NAMALWA (cell line): ENCODE measurements around the gene CLEC16A.

Experiments
- DNase-seq: peaks from one replicate; pipeline ENCODE4 v3.0.0-alpha.2; 2015; ENCODE audit warnings: low spot score

CLEC16A gene

DNA sequence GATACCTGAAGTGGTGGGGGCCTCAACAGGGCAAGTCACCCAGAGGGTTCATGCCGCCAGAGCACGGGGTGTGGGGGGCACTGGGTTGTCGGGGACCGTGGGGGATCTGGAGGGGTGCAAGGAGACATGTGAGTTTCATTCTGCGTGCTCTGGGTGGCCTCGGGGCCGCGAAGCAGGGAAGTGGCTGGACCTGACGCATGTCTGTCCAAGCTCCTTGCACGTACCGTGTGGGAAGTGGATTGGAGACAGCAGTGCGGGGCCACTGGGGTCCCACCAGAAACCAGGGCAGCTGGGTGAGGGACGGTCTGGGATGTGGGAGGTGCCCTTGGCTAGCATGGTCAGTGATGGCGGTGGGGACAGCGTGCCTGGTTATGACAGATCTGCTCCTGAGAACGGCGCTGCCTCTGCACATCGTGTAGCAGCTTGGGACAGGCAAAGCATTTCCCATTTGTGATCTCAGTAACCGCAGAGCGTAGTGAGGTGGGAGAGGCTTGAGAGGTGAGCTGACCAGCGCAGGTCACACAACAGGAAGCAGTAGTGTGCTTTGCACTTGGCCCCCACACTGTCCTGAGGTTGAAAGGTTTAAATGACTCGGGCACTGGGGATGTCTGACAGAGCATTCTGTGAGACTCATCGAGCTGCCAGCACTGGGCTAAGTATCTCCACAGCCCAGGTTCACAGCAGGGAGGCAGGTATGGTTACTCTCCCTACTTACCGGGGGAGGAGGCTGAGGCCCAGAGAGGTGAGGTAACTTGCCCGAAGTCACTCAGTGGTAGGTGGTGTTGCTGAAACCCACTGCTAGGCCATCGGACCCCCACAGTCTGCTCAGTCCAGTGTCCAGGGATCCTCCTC is 197.3 kb downstream of the CLEC16A start:
- no peak for DNase-seq

DNA sequence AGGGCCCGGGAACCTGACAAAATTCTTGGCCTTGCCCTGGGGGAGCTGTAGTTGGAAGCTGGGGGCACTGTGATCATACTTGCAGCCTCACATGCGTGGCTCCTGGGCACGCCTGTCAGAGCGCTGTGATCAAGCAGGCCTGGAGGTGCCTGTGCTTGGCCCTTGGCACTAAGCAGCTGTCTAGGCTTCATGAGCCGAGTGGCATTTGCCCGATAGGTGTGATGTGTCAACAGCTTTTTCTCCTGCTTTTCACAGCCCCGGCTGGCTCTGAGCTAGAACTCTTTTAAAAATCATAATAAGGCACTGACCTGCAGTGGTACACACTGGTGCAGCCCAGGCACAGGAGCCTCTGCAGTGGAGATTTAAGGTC is 197.9 kb downstream of the CLEC16A start:
- no peak for DNase-seq

DNA sequence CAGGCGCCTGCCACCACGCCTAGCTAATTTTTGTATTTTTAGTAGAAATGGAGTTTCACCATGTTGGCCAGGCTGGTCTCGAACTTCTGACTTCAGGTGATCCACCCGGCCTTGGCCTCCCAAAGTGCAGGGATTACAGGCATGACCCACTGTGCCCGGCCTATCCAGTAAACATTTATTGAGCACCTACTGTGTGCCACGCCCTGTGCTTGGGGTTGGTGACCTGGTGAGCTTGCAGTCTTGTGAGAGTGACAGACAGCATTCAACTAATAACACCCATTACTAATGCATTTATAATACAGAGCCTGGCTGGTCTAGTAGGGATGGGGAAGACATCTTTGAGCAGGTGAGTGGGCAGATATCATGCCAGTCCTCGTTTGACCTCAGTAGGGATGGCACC is 198.6 kb downstream of the CLEC16A start:
- DNase-seq = no peak

DNA sequence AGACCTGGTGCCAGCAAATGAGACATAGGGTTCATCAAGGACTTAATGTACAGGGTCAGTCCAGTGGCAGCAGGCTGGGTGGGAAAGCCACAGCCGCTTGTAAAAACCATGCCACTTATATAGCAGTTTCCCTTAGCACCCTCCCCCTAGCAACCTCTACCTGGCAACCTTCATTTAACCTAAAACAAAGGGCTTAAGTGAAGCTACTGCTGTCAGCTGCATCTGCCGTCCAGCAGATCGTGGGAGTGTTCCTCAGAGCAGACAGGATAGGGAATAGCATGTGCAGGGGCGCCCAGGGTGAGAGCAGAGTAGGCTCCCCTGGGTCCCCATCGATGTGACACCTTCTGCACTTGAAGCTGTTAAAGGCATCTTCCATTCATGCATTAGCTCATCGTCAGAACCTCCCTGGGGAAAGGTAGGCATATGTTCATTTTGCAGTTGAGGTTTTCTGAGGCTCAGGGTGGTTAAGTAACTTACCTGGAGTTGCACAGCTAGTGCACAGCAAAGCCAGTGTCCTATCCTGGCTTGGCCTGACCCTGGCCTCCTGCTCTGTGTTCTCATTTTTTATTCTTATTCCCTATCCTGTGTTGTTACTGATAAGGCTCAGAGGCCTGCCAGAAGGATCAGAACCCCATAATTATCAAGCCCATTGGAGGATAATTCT is 199.1 kb downstream of the CLEC16A start:
- DNase-seq = no peak

DNA sequence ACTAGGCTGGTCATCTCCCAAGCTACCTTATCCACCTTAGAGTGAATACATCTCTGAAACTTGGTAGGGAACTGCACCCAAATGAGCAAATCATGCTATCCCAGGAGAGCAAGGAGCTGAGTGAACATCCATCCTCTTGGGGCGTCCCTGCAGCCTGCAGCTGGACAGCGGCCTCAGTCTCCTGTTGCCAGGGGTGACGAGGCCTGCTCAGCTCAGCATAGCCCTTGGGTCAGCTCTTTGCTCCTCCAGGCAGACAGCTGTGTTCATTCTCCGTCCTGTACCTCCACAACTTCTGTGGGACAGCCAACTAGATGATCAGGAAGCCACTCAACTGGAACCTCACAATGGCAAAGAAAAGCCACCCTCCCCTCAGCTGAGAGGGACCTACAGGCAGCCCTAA is 199.8 kb downstream of the CLEC16A start:
- DNase-seq = no peak

DNA sequence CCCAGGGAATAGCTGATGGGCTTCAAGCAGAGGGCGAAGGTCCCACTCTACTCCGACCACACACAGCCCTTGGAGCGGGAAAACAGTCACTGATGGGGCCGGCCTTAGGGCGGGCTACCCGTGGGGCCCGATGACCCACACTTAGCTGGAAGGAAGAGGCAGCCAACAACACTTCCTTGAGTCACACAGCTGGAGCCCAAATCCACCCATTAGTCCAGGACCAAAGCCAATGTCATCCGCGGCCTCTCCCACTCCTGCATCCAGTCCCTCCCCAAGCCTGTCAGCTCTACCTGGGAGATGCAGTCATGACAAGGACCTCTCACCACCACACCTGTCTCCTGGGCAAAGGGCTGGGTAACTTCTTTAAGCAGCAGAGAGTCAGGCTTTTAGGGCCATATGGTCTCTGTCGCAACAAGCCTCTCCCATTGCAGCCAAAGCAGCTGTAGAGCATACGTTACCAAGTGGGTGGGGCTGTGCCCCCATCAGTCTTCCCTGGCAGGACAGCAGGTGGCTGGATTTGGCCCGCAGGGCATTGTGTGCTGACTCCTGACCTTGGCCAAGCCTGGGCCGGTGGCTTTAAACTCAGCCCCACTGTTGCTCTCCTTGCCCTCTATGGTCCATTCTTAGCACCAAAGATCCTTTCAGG is 200.9 kb downstream of the CLEC16A start:
- DNase-seq = no peak

DNA sequence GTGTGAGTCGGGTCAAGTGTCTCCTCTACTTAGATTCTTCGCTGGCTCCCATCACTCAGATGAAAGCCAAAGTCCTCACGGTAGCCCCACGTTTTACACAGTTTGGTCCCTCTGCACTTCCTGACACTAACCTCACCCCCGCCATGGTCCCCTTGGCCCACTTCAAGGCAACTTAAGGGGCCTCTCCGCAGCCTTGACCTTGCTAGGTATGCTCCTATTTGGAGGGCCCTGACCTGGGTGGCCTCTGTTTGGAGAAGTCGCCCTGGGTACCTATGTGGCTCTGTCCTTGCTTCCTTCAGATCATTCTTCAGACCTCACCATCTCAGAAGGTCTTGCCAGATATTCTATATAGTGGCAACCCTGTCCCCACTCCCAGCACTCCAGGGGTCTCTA is 201.5 kb downstream of the CLEC16A start:
- no peak for DNase-seq

DNA sequence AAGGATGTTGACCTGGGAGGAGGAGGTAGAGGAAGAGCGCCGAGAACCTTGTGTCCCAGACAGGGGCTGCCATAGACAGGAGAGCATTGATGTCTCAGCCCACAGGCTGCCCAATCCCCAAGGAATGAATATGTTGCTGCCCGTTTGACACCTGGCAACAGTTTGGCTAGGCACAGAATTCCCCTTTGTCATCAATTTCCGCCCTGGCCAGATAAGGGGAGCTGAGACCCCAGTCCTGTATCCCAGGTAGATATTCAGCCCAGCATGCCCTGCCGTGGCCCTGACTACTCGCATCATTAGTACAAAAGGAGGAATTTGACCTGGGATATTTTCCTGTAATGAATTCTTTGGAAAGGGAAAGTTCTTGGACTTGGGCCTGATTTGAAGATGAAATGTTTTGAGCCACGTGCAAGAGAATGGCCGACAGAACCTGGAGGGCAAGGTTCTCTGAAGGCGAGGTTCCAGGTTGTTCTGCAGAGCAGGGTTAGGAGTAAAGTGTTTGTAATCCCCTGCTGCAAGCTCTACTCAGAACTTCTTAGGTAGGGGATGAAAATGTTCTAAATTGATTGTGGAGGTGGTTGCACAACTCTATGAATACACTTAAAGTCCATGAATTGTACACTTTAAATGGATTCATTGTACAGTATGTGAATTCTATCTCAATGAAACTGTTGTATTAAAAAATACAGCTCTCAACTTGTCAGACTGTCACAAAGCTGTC is 202.8 kb downstream of the CLEC16A start:
- DNase-seq = no peak

DNA sequence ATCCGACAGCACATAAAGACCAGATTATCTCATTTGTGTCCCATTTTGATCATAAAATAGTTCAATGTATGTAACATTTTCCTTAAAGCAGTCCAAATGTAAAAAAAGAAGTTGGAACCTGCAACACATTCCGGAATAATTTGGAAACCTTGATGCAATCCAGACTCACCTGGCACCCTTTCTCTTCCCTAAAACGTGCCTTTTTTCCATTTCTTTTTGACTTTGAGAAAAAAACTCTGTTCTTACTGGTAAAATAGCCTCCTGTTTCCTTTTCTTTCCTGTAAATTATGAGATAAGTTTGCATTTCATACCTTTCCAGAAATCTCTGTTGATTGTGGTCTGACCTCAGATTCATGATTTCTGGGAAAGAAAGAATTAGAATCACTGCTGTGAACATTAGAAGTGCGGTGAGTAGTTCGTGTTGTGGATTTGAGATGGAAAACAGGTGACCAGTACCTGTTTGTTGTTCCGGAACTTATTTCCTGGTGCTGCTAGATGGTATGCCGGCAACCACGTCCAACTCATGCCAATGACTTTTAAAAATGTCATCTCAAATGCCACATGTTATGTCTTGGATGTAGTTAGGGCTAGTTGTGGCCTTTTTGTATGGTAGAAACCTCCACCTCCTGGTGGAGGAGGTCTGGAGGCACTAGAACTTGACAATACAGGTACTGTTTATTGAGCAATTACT is 203.5 kb downstream of the CLEC16A start:
- no peak for DNase-seq

DNA sequence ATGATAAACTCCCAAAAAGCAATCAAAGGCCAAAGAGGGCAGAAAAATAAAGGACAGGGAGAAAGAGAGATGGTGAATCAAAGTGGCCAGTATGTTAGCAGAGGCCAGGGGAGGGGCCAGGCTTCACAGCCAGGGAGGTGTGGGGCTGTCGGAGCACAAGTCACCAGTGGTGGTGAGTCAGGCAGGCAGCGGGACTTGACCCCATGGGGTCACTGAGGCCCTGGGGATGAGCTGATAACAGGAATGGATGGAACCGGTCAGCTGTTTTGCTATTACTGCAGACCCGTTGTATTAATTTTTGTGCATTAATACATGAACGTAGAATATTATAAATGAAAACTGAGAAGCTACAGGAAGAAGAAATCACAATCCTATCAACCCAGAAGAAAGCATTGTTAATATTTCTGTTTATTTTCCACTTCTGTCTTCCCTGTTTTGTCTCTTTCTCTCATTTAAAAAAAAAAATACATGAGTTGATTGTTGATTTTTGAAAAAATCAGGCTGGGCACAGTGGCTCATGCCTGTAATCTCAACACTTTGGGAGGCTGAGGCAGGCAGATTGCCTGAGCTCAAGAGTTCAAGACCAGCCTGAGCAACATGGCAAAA is 204.8 kb downstream of the CLEC16A start:
- no peak for DNase-seq

DNA sequence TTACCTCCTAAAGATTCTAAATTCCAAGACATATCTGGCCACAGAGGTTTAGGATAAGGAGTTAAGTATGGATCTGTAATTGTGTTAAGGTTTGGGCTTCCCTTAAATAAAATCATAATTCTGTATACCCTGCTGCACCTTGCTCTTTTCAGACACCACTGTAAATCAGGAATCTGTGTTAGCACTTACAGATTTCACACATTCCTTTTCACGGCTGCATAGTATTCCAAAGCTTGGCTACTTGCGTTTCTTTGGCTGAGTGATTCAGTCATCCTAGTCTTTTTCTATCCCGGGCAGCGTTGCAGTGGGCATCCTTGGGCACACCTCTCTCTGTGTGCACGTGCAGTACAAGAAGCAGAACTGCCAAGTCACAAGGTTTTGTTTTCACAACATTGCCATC is 205.8 kb downstream of the CLEC16A start:
- DNase-seq = no peak

DNA sequence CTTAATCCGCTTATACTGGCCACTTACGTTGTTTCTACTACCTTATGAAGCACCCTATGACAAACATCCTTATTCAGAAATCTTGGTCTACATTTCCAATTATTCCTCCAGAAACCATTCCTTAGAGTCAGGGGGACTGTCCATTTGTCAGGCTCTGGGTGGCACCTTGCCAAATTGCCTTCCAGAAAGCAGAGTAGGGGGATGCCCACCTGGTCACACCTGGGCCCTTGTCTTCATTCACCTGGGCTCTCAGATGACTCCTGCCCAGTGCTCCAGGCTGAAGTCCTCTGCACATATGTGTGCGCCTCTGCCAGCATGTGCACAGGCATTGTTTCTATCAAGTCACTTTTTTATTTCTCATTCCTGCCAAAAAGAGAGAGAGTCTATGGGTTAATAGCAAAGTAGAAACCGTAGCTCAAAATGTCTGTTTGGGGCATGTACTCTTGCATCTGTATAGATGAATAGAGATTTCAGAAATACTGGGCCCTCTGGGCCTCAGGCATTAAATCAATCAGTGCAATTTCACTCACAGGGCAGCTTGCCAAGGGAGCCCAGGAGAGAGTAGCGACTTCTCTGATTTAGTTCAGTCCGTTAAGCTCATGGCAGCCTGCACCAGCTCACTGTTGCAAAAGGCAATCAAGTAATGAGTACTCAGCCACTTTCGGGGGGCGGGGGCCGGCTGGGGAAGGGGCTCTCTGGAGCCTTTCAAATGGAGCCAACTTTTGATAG is 207.0 kb downstream of the CLEC16A start:
- DNase-seq = no peak

DNA sequence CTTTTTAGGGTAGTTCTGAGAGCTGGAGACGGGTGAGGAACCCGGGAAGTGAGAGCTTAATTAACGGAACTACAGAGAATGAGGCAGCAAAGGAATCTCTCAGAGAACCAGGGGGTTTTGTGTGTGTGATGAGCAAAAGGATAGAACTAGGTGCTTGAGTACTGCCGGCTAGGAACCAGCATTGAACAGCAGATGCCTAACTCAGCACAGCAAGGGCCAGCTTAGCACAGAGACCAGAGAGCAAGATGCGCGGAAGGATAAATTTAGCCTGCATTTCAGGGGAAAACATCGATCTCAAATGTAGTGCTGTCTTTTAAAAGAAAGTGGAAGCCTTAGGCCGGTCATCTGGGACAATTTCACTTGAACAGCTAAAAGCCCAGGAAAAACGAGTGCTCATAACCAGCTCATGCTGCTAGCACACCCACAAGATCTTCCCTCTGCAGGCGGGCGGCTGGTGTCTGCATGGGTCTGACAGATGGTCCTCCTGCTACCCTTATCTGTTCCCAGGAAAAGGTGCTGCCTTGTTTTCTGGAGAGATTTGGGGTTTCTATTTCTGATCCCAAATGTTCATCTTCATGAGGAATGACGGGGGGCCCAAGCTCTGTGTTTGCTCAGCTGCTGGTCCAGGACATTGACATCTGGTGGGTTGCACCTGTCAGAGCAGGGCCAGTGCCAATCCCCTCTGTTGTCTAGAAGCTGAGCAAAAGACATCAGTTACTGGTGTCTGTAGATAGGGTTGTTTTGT is 207.7 kb downstream of the CLEC16A start:
- no peak for DNase-seq

DNA sequence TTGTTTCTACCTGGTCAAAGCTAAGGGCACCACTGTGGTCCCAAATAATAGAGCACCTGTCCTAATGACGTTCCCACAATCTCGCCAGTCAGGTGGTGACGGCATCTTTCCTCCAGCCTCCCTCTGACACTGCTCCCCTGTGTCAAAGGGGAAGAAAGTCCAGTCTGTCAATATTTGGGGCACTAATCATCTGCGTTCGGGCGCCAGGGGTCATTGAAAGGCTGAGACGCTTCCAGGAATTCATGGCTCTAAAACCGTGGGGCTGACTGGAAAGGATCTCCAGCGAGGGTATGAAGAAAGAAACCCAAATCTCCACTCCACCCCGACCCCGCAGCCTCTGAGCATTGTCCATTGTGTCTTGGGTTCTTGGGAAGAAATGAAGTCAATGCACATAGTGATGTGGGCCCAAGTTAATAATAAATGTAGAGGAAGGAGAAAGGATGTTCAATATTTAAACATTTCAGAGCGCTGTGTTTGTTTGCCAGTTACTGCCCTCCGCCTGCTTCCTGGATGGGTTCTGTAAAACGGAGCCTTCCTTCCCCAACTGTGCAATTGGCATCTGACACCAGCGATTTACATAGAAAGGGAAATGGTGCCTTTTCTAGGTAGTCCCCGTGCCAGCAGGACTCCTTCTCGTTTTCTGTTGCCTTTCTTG is 208.4 kb downstream of the CLEC16A start:
- DNase-seq = no peak

DNA sequence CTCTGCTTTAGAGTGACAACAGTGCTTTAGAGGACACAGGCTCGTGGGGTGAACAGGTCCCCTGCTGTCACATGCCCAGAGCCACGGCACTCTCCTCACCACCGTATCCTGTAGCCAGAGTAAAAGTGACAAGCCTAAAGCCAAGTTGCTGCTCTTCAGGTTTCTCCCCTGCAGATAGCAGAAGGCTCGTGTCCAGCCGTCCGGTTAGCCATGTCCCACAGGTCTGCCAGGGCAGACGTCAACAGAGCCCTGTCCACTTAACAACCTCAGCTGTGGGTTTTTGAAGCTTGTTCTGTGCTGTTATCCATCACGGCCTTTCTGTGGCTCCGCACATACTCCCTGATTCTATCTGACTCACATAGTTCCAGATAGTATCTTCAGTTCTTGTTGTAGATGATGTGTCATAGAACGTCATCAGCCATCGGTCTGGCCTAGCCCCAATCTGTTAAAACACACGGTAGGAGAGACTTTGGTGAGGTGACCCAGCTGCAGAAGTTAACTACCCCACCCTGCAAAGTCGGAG is 211.0 kb downstream of the CLEC16A start:
- no peak for DNase-seq

DNA sequence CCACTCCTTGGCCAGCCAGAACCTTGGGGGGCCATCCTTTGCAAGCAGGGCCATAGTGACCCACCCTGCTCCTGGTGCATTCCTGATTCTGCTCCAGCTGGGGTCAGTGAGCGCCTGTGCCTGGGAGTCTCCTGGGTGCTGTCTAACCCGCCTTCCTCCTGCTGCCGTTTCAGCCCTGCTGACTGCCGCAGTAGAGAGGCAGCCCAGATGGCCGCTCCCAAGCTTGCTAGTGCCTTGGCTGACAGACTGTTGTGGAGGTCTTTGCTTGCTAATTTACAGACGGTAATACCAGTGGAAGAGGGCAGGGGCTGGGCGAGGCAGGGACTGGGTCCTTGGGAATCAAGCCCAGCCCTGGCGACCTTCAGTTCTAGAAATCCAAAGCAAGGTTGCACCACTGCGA is 212.0 kb downstream of the CLEC16A start:
- DNase-seq = no peak

DNA sequence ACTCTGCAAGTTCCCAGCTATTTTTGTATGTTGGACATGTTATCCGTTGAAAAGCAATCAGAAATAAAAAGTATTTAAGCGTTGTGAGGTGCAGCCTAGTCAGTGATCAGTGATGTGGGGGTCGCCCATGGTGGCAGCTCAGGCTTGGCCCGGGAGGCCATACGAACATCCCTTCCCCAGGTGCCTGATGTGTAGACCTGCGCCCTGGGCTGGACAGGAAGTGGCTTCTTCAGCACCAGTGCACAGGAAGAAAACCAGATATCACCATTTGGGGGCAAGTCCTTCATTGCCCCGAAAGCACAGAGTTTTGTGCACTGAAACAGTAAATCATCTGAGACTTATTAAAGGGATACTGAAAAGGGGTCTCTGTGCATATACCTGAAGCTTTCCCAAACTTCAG is 212.8 kb downstream of the CLEC16A start:
- DNase-seq = no peak

DNA sequence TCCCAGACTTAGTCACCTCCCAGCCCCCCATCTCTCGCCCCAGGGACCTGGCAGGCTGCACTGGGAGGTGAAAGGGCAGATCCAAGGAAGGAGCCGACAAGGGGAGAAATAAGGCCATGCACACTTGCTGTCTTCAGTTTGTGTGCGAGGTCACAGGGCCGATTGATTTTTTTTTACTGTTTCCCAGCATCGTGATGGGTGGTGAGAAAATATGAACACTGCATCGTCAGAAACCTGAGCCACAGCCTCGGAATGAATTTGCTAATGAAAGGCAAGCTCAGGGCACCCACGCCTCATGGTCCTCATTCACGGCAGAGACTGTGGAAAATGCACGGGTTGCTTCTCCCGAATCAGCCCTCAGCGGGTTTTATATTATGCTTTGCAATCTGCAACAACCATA is 213.7 kb downstream of the CLEC16A start:
- no peak for DNase-seq

DNA sequence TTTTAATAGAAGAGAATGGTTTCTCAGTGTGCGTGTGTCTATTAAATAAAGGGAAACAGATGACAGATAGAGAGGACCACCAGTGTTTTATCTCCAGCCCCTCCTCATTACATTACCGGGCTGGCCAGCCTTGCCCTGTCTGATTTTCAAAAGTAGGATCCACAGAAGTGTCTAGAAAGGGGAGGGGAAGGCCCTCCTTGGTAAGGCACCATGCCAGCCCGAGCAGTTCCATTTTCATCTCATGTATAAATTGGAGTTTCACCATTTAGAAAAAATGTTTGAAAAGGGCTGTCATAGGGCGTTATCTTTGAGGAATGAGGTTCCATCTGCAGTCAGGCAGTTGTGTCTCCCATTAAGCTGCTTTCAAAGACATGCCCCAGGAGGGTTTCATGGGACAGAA is 214.9 kb downstream of the CLEC16A start:
- DNase-seq = no peak
